Astrocyte of the hippocampus (primary cell): ENCODE data around the gene SYNE4.

Experiments used
- DNase-seq: peaks from one replicate; pipeline ENCODE4 v3.0.0; 2011; ENCODE audit warnings: low read depth, low spot score

The SYNE4 gene

GRCh38 chr19:36026091-36026876 lies 17.7 kb upstream of the SYNE4 start:
- DNase-seq = no peak

GRCh38 chr19:36025541-36025940 lies 16.9 kb upstream of the SYNE4 start:
- DNase-seq = no peak

GRCh38 chr19:36023432-36023831 lies 14.8 kb upstream of the SYNE4 start:
- DNase-seq = no peak

GRCh38 chr19:36019061-36019670 lies 10.6 kb upstream of the SYNE4 start:
- DNase-seq = no peak

GRCh38 chr19:36014012-36014924 lies 5.7 kb upstream of the SYNE4 start, which contains the start of gene ALKBH6:
TSS of gene ALKBH6 (minus strand) at chr19:36014213. CDS start at chr19:36013397, 816 bp downstream.
- peak; percentile 100 for DNase-seq

- no peak for DNase-seq
These were observed 4.8 kb upstream of the SYNE4 start for GRCh38 chr19:36013280-36014011.

DNA sequence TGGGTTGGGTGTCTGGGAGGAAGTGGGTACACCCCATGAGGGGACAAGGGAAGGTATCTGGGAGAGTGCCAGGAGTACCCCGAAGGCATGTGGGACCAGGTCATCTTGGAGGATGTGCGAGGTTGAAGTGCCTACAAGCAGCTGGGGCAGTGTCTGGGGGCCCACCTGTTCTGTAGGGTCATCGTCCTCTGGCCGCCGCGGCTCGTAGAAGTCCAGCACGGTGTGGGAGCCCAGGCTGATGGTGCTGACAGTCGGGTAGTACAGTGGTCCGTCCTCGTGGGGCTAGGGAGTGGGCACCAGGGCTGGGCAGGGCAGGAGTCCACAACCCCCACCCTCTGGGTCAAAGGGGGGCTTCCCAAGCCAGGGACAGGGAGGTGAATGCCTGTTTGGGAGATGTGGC lies 1.8 kb upstream of the SYNE4 start:
- DNase-seq = no peak

- no peak for DNase-seq
These were observed 1.2 kb upstream of the SYNE4 start for GRCh38 chr19:36009633-36010379.

- peak; percentile 83 for DNase-seq
These were observed 607 bp upstream of the SYNE4 start for GRCh38 chr19:36009220-36009619.

- no peak for DNase-seq
These were observed 1.7 kb downstream of the SYNE4 start for GRCh38 chr19:36006955-36007354.

- no peak for DNase-seq
These were observed 5.3 kb downstream of the SYNE4 start for GRCh38 chr19:36003284-36003683.

- DNase-seq = no peak
These were observed 7.0 kb downstream of the SYNE4 start for GRCh38 chr19:36001605-36002004.

DNA sequence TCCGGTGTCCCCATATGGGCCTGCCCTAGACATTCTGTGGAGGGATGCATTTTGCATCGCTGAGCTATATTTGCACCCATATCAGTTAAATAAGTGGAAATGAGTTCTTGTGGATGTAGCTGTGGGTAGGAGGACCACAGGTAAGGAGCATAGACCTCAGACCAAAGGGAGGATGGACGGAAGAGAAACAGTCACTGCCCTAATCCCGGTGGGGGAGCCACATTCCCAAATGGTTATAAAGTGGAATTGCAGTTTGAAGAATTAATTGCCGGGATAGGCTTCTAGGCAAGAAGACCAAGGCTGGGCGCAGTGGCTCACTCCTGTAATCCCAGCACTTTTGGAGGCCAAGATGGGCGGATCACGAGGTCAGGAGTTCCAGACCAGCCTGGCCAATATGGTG lies 11.8 kb downstream of the SYNE4 start:
- no peak for DNase-seq

GRCh38 chr19:35995048-35995993 lies 13.3 kb downstream of the SYNE4 start, which contains the start of gene SDHAF1:
TSS of gene SDHAF1 (plus strand) at chr19:35995188. CDS start at chr19:35995275, 87 bp downstream.
- DNase-seq = peak; percentile 96

GRCh38 chr19:35993923-35994598 lies 14.6 kb downstream of the SYNE4 start:
- DNase-seq = peak; percentile 31

GRCh38 chr19:35992907-35993765 lies 15.5 kb downstream of the SYNE4 start:
- DNase-seq = no peak

DNA sequence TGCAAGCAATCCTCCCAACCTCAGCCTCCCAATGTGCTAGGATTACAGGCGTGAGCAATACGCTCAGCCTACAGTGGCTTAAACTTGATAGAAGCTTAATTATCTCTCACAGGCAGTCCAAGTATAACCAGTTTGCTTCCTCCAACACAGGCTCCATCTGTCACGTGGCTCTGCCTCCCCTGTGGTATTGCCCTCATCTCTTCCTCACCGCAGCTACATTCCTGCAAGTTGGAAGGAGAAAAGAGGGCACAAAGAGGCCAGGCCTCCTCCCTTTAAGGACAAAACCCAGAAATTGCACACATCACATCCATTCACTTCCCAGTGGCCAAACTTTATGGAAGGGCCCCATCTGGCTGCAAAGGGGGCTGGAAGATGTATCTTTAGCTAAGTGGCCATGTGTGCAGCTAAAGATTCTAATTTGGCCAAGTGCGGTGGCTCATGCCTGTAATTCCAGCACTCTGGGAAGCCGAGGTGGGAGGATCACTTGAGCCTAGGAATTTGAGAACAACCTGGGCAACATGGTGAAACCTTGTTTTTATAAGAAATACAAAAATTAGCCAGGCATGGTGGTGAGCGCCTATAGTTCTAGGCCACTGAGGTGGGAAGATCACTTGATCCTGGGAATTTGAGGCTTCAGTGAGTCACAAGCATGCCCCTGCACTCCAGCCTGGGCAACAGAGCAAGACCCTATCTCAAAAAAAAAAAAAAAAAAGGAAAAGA lies 16.7 kb downstream of the SYNE4 start:
- peak; percentile 35 for DNase-seq
